Neuronal stem cell (in vitro differentiated cells): ENCODE results near the gene MRPS21.
"Not testable (repeated sequence)": the region's sequence is repeated elsewhere in the genome, so short reads cannot be mapped to it uniquely, and the experiment has no call there.

Experiments
- DNase-seq: peaks from one replicate; pipeline ENCODE4 v3.0.0-alpha.2; 2013; ENCODE audit warnings: low spot score
- H2AFZ ChIP-seq: one replicate; pipeline ENCODE4 v1.6.1; 2013; ENCODE audit warnings: mild to moderate bottlenecking, low read length, inconsistent platforms
- H2AK5ac ChIP-seq: 2 replicates; pipeline ENCODE4 v1.6.1; 2013; ENCODE audit warnings: low read depth, mild to moderate bottlenecking, inconsistent platforms, low read length, moderate library complexity, mixed read lengths
- H2BK120ac ChIP-seq: 2 replicates; pipeline ENCODE4 v1.6.1; 2013; ENCODE audit warnings: low read depth, mild to moderate bottlenecking, inconsistent platforms, low read length, moderate library complexity, mixed read lengths
- H2BK12ac ChIP-seq: one replicate; pipeline ENCODE4 v1.6.1; 2013; ENCODE audit warnings: low read length, inconsistent platforms
- H2BK15ac ChIP-seq: 2 replicates; pipeline ENCODE4 v1.6.1; 2013; ENCODE audit warnings: mild to moderate bottlenecking, low read length, inconsistent platforms, mixed read lengths
- H2BK5ac ChIP-seq: one replicate; pipeline ENCODE4 v1.6.1; 2013; ENCODE audit warnings: inconsistent platforms, mild to moderate bottlenecking, low read length, moderate library complexity
- H3K14ac ChIP-seq: one replicate; pipeline ENCODE4 v1.6.1; 2013; ENCODE audit warnings: low read length, inconsistent platforms
- H3K18ac ChIP-seq: 2 replicates; pipeline ENCODE4 v1.6.1; 2013; ENCODE audit warnings: low read length, inconsistent platforms
- H3K23ac ChIP-seq: 2 replicates; pipeline ENCODE4 v1.6.1; 2013; ENCODE audit warnings: low read depth, mild to moderate bottlenecking, mixed read lengths, low read length, inconsistent platforms; ENCODE audit not compliant: poor library complexity
- H3K27ac ChIP-seq: replicated peaks from 3 replicates; pipeline ENCODE4 v1.5.1; 2013; ENCODE audit warnings: low read length, inconsistent platforms
- H3K27me3 ChIP-seq, 3 experiments: 2 replicates each; pipeline ENCODE4 v1.6.1; 2013; ENCODE audit warnings: low read length in 3 of 3, mild to moderate bottlenecking in 2 of 3, inconsistent platforms in 1 of 3, low read depth in 1 of 3, mixed read lengths in 1 of 3, moderate library complexity in 1 of 3; ENCODE audit not compliant: control insufficient read depth in 3 of 3, insufficient read depth in 3 of 3
- H3K36me3 ChIP-seq, 2 donors: replicated peaks in 1 of 2; 2 replicates each; pipeline ENCODE4 v1.6.1; 2013; ENCODE audit warnings: low read length in 2 of 2; ENCODE audit not compliant: control insufficient read depth in 2 of 2, insufficient read depth in 2 of 2
- H3K4ac ChIP-seq: 2 replicates; pipeline ENCODE4 v1.6.1; 2013; ENCODE audit warnings: inconsistent platforms, mild to moderate bottlenecking, low read length, moderate library complexity
- H3K4me1 ChIP-seq, 2 donors: 1 replicate in 1 of 2; 2 replicates in 1 of 2; pipeline ENCODE4 v1.6.1; 2013; ENCODE audit warnings: low read length in 2 of 2, low read depth in 1 of 2; ENCODE audit not compliant: control insufficient read depth in 2 of 2, insufficient read depth in 1 of 2
- H3K4me2 ChIP-seq: one replicate; pipeline ENCODE4 v1.6.1; 2013; ENCODE audit warnings: mild to moderate bottlenecking, low read length, inconsistent platforms; ENCODE audit not compliant: insufficient read depth, poor library complexity, severe bottlenecking
- H3K4me3 ChIP-seq, 2 donors: 2 replicates each; pipeline ENCODE4 v1.5.1; 2013; ENCODE audit warnings: low read length in 2 of 2, mild to moderate bottlenecking in 2 of 2, inconsistent platforms in 1 of 2, moderate library complexity in 1 of 2
- H3K79me1 ChIP-seq: one replicate; pipeline ENCODE4 v1.6.1; 2013; ENCODE audit warnings: low read depth, mild to moderate bottlenecking, inconsistent platforms, low read length, moderate library complexity
- H3K9ac ChIP-seq: one replicate; pipeline ENCODE4 v1.6.1; 2013; ENCODE audit warnings: mild to moderate bottlenecking, low read depth, low read length, inconsistent platforms; ENCODE audit not compliant: poor library complexity
- H3K9me3 ChIP-seq, 2 donors: replicated peaks in 1 of 2; 2 replicates each; pipeline versions ENCODE3 to v1.6.1; 2013; ENCODE audit warnings: low read length in 2 of 2, mild to moderate bottlenecking in 2 of 2, inconsistent platforms in 1 of 2, low read depth in 1 of 2, mixed read lengths in 1 of 2, moderate library complexity in 1 of 2; ENCODE audit not compliant: control insufficient read depth in 2 of 2, insufficient read depth in 1 of 2
- H4K8ac ChIP-seq: one replicate; pipeline ENCODE4 v1.6.1; 2013; ENCODE audit warnings: low read depth, mild to moderate bottlenecking, inconsistent platforms, low read length, moderate library complexity
- H4K91ac ChIP-seq: one replicate; pipeline ENCODE4 v1.6.1; 2013; ENCODE audit warnings: low read length, low read depth, mild to moderate bottlenecking, inconsistent platforms; ENCODE audit not compliant: poor library complexity
- WGBS, 2 donors: extraction: QIAGEN DNeasy Blood & Tissue Kit; methylation state at CpG; one replicate each; pipeline ENCODE4 v1.1.7; 2013; ENCODE audit warnings: missing lambda C conversion rate in 2 of 2, mixed read lengths in 1 of 2; ENCODE audit not compliant: insufficient read length in 2 of 2, insufficient replicate concordance in 1 of 2; ENCODE audit errors: extremely low coverage in 2 of 2; 5-methylcytosine and 5-hydroxymethylcytosine counted together

The MRPS21 gene

GRCh38 chr1:150302902-150303301, 9.2 kb downstream of the MRPS21 start:
- no peaks in the 10 kb centered on the region for H3K4me1 ChIP-seq
- H3K4me3 ChIP-seq, result no peak overlapping the region
- H3K9ac ChIP-seq, result no peak overlapping the region
- no peak overlapping the region for H4K91ac ChIP-seq
- WGBS, 2 donors, result no CpG with 5 or more reads among the region's 2 CpGs
- no peak overlapping the region for H2BK15ac ChIP-seq
- H3K4ac ChIP-seq, result no peak overlapping the region
- H2BK5ac ChIP-seq, result no peak overlapping the region
- no peak for DNase-seq
- H3K79me1 ChIP-seq, result peaks cover 1% of the 10 kb centered on the region
- H3K4me2 ChIP-seq, result no peak overlapping the region
- H2BK12ac ChIP-seq, result no peak overlapping the region
- H3K9me3 ChIP-seq, result no peaks in the 10 kb centered on the region
- no peak overlapping the region for H4K8ac ChIP-seq
- no peak overlapping the region for H3K27ac ChIP-seq
- no peak overlapping the region for H2AFZ ChIP-seq
- no peak overlapping the region for H3K23ac ChIP-seq
- H2AK5ac ChIP-seq, result no peak overlapping the region
- peaks cover 17 to 88% of the 10 kb centered on the region in 2 donors for H3K36me3 ChIP-seq
- no peaks in the 10 kb centered on the region for H3K27me3 ChIP-seq
- H3K18ac ChIP-seq, result no peak overlapping the region
- no peak overlapping the region for H2BK120ac ChIP-seq
- H3K14ac ChIP-seq, result no peak overlapping the region

GRCh38 chr1:150308585-150308984, 14.9 kb downstream of the MRPS21 start:
- DNase-seq, H3K9me3 ChIP-seq, H2BK15ac ChIP-seq, H4K91ac ChIP-seq, H3K18ac ChIP-seq, H3K79me1 ChIP-seq, H2AK5ac ChIP-seq, H2BK120ac ChIP-seq, H3K27me3 ChIP-seq, H3K14ac ChIP-seq, H2BK5ac ChIP-seq, H3K23ac ChIP-seq, H3K4ac ChIP-seq, H2AFZ ChIP-seq, H3K27ac ChIP-seq, H3K4me3 ChIP-seq, H3K4me1 ChIP-seq, H3K4me2 ChIP-seq, H2BK12ac ChIP-seq, H4K8ac ChIP-seq, H3K9ac ChIP-seq: not testable (repeated sequence)
- no CpG with 5 or more reads among the region's 9 CpGs for WGBS, 2 donors
- peaks cover 8 to 54% of the 10 kb centered on the region in 2 donors for H3K36me3 ChIP-seq

GRCh38 chr1:150309758-150310508, 16.3 kb downstream of the MRPS21 start:
- DNase-seq, result no peak
- no peaks in the 10 kb centered on the region for H3K27me3 ChIP-seq
- H2AFZ ChIP-seq, result no peak overlapping the region
- H4K8ac ChIP-seq, result no peak overlapping the region
- H3K4me1 ChIP-seq, result no peaks in the 10 kb centered on the region
- no peak overlapping the region for H2AK5ac ChIP-seq
- no peak overlapping the region for H3K14ac ChIP-seq
- peak overlapping the region; percentile 19 for H2BK5ac ChIP-seq
- H3K79me1 ChIP-seq, result no peaks in the 10 kb centered on the region
- no peak overlapping the region for H3K23ac ChIP-seq
- H3K4me3 ChIP-seq, result no peak overlapping the region
- H3K4me2 ChIP-seq, result no peak overlapping the region
- no peak overlapping the region for H2BK12ac ChIP-seq
- no peaks in the 10 kb centered on the region for H3K9me3 ChIP-seq
- no peak overlapping the region for H2BK120ac ChIP-seq
- no peak overlapping the region for H3K18ac ChIP-seq
- H4K91ac ChIP-seq, result no peak overlapping the region
- H2BK15ac ChIP-seq, result no peak overlapping the region
- H3K27ac ChIP-seq, result no peak overlapping the region
- WGBS, 2 donors, result no CpG with 5 or more reads among the region's 10 CpGs
- no peak overlapping the region for H3K9ac ChIP-seq
- H3K36me3 ChIP-seq, result peaks cover 8 to 42% of the 10 kb centered on the region in 2 donors
- no peak overlapping the region for H3K4ac ChIP-seq

- Histone ChIP-seq H3K9ac (no peak overlapping the region), H2BK15ac (no peak overlapping the region), H3K23ac (no peak overlapping the region), H3K27ac (no peak overlapping the region), H3K36me3 (peaks cover 6 to 26% of the 10 kb centered on the region in 2 donors), H4K91ac (no peak overlapping the region), H2BK12ac (no peak overlapping the region), H3K18ac (no peak overlapping the region), H4K8ac (no peak overlapping the region), H3K9me3 (no peaks in the 10 kb centered on the region), H3K14ac (no peak overlapping the region), H3K79me1 (no peaks in the 10 kb centered on the region), H2BK5ac (no peak overlapping the region), H2AK5ac (no peak overlapping the region), H3K27me3 (no peaks in the 10 kb centered on the region), H2BK120ac (no peak overlapping the region), H3K4ac (no peak overlapping the region), H2AFZ (no peak overlapping the region), H3K4me2 (no peak overlapping the region), H3K4me1 (no peaks in the 10 kb centered on the region), H3K4me3 (no peak overlapping the region)
- no peak for DNase-seq
- WGBS, 2 donors, result no CpG with 5 or more reads among the region's 2 CpGs
These were observed 18.1 kb downstream of the MRPS21 start for GRCh38 chr1:150311762-150312161.
